Omental fat pad (tissue), 4 donors: ENCODE data around the gene GAMT. TPM values are rescaled to one million over a fixed set of nuclear protein-coding genes. Genes with fewer than 3 reads are reported as not detected.

Source experiments
- ATAC-seq: fragments of 150-250 bp; one replicate; pipeline ENCODE4 v1.9.1; 2016; ENCODE audit warnings: mild to moderate bottlenecking, moderate library complexity; ENCODE audit not compliant: low FRiP score
- DNase-seq: peaks from one replicate; pipeline ENCODE4 v3.0.0-alpha.2; 2019; ENCODE audit warnings: low spot score
- total RNA-seq, 4 donors: library from RNA; depleted of rRNA; stranded (reverse); fragments of >200 nt; gene quantifications; one replicate each; pipeline ENCODE4 v1.1.0, GENCODE V29; 2016
- TF ChIP-seq, protein P1 (sequence below), 3 donors: fragments of 450-650 bp; IDR thresholded peaks; one replicate each; pipeline ENCODE4 v1.5.1; 2016 to 2017; ENCODE audit warnings: antibody characterized with exemption in 3 of 3, mild to moderate bottlenecking in 3 of 3, moderate library complexity in 2 of 3

Gene GAMT
- total RNA-seq, 4 donors from 2014 or later, result 10.8 to 16.2 (median 13.7) TPM

DNA sequence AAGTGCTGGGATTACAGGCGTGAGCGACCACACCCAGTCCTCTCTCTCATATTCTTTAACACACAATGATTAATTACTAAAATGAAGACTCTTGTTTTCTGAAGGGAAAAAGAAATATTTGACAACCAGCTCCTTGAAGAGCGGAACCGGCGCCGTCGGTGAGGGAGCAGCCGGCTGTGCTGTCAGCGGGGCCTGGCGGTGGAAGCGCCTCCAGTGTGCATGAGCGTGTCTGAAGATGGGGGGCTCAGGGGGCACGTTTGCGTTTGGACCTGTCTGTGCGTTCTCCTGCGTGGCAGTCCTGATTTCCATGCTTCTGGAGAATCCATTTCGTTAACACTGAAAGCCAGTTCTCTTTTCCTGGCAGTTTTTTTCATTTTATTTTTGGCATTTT, 24.9 kb downstream of the GAMT start:
- ATAC-seq, result no peak
- no peak for DNase-seq
- TF ChIP-seq, protein P1, sequence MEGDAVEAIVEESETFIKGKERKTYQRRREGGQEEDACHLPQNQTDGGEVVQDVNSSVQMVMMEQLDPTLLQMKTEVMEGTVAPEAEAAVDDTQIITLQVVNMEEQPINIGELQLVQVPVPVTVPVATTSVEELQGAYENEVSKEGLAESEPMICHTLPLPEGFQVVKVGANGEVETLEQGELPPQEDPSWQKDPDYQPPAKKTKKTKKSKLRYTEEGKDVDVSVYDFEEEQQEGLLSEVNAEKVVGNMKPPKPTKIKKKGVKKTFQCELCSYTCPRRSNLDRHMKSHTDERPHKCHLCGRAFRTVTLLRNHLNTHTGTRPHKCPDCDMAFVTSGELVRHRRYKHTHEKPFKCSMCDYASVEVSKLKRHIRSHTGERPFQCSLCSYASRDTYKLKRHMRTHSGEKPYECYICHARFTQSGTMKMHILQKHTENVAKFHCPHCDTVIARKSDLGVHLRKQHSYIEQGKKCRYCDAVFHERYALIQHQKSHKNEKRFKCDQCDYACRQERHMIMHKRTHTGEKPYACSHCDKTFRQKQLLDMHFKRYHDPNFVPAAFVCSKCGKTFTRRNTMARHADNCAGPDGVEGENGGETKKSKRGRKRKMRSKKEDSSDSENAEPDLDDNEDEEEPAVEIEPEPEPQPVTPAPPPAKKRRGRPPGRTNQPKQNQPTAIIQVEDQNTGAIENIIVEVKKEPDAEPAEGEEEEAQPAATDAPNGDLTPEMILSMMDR (IDR thresholded peaks at IDR 0.05), result no peak

DNA sequence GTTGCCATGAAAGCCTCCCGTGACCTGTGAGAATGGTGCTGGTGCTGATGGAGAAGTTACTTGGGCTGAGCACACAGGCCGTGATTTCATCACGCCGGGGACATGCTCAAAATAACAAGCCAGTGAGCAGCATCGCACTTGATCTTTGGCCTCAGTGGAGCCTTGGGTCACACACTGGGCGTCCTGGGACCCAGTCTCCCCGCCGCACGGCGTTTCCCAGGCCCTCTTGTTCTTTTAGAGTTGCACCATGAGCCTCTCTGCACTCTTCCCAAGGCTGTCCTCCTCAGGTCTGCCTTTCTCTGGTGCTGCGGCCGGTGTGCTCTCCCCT, 27.1 kb downstream of the GAMT start:
- DNase-seq, result no peak
- TF ChIP-seq, protein P1 (IDR thresholded peaks at IDR 0.05), result no peak
- ATAC-seq, result no peak

DNA sequence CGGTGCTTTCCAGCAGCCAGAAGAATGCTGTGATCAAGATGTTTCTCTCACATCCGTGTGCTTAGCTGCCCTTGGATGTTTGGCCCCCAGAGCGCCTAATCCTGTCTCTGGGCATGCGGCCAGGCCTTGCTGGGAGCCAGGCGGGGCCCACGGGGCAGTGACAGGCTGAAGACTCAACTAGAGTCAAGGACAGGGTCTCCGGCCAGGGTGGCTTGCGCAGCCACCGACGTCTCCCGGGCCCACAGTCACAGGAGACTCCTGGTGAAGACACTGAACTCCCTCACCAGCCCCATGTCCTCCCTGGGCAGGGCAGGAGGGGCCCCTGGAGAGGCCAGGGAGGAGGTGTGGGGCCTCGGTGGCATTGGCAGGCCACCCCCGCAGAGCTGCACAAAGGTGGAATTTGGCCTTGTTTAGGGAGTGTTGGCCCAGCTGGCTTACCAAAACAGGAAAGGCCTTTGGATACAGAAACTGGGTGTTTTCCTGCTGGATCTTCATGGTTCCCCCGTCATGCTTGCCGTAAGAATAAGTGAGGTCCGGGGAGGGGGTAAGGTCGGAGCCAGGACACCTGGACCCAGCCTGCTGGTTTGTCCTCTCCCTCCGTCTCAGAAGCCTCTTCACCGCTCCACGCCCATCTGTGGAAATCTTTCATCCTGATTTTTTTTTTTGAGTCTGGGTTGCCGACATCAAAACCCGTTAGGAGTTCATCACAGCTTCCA, 27.6 kb downstream of the GAMT start:
- no peak for DNase-seq
- no peak for ATAC-seq
- TF ChIP-seq, protein P1 (IDR thresholded peaks at IDR 0.05), result no peak

DNA sequence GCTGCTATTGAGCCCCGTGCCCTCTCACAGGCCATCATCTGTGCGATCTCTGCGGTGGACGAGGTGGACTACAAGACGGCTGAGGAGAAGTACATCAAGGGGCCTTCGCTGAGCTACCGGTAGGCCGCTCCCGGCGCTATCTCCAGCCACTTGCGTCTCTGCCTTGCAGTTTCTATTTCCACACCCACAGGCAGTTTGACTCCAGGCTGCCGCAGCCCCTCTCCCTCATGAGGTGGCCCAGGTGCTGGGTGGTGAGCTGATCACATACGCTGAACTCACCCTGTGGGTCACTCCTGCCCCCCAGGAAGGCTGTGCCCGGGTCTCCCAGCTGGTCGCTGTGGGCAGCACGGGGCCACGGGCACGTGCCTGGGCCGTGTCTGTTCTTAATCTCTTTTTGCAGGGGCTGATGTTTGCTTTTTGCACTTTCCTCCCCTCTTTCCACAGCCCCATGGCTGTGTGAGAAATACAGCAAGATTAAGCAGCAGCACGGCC, 28.3 kb downstream of the GAMT start:
- ATAC-seq (no peak), DNase-seq (no peak)
- TF ChIP-seq, protein P1 (IDR thresholded peaks at IDR 0.05), result no peak

DNA sequence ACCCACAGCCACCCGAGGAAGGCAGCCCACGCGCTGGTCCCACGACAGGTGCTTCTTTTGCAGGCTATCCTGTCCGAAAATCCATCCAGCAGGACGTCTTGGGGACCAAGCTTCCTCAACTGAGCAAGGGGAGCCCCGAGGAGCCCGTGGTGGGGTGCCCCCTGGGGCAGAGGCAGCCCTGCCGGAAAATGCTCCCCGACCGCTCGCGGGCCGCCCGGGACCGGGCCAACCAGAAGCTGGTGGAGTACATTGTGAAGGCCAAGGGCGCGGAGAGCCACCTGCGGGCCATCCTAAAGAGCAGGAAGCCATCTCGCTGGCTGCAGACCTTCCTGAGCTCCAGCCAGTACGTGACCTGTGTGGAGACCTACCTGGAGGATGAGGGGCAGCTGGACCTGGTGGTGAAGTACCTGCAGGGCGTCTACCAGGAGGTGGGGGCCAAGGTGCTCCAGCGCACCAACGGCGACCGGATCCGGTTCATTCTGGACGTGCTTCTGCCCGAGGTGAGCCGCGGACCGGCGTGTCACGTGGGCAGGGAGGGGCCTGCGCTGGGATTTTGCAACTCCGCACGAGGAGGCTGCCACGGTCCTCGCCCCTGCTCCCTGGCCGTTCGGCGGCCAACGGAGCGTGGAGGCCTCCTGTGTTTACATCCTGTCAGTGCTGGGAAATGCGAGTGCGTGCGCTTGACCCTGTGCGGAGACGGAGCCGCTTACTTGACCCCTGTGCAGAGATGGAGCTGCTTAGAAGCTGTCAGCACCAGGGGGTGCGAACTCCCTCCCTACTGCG, 30.6 kb downstream of the GAMT start:
- ATAC-seq (no peak), DNase-seq (no peak)
- TF ChIP-seq, protein P1 (IDR thresholded peaks at IDR 0.05), result no peak

DNA sequence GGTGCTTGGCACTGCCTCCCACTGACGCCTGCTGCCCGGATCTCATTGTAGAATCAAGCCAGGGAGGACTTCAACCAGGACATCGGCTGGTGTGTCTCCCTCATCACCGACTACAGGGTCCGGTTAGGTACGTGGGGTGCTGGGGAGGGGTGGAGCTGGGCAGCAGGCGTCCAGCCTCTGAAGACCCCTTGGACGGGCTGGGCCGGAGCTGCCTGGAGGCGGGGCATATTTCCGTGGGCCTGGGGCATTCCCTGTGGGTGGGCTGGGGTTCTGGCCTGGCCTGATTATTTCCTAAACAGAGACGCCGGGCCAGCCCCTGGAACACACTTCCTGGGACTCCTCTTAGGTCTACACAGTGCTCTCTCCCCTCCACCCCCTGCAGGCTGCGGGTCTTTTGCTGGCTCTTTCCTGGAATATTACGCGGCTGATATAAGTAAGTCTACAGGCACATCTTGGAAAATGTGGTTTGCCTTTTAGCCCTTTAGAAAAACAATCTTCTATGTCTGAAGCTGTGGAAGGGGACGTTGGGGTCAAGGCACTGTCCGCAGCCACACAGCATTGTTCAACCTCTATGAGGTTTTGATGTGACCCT, 32.0 kb downstream of the GAMT start:
- no peak for ATAC-seq
- TF ChIP-seq, protein P1 (IDR thresholded peaks at IDR 0.05), result no peak
- DNase-seq, result no peak
